ENCODE measurements around the gene DNAJC13. TPM values are rescaled to one million over a fixed set of nuclear protein-coding genes. Genes with fewer than 3 reads are reported as not detected.

Gene DNAJC13
- polyA plus RNA-seq, 1 experiment: 50.5 TPM

- no peak for TF ChIP-seq CTCF (IDR thresholded peaks at IDR 0.05; ENCODE audit: low read depth, low read length)
- Histone ChIP-seq H3K4me3 (ENCODE audit: low read depth, low read length) (no peak overlapping the region), H3K27ac (ENCODE audit: low read depth, low read length) (no peak overlapping the region), H3K9me3 (ENCODE audit: control insufficient read depth, insufficient read depth, low read length) (no peaks in the 10 kb centered on the region), H3K27me3 (ENCODE audit: control insufficient read depth, insufficient read depth, low read length) (no peaks in the 10 kb centered on the region)
- no peak for DNase-seq (ENCODE audit: low read depth, low spot score)
- CTCF ChIA-PET: interaction anchor here (1.4 kb wide), 1 partner anchor 33 kb away, joined by 8 read pairs; no protein-coding TSS in a partner anchor
- POLR2A ChIA-PET: no interaction called here
Observed at GRCh38 chr3:132569153-132569552, 151.9 kb downstream of the DNAJC13 start.

- ChIA-PET POLR2A (no interaction called here), CTCF (interaction anchor here (0.8 kb wide), 1 partner anchor 90 kb away, joined by 3 read pairs; the partner anchor contains the start of gene ACAD11)
- H3K27me3 ChIP-seq (ENCODE audit: control insufficient read depth, insufficient read depth, low read length): no peaks in the 10 kb centered on the region
- H3K4me3 ChIP-seq (ENCODE audit: low read depth, low read length): no peak overlapping the region
- TF ChIP-seq CTCF (IDR thresholded peaks at IDR 0.05; ENCODE audit: low read depth, low read length): no peak
- no peaks in the 10 kb centered on the region for H3K9me3 ChIP-seq (ENCODE audit: control insufficient read depth, insufficient read depth, low read length)
- no peak for DNase-seq (ENCODE audit: low read depth, low spot score)
- no peak overlapping the region for H3K27ac ChIP-seq (ENCODE audit: low read depth, low read length)
Observed at GRCh38 chr3:132569580-132569979, 152.3 kb downstream of the DNAJC13 start.

DNA sequence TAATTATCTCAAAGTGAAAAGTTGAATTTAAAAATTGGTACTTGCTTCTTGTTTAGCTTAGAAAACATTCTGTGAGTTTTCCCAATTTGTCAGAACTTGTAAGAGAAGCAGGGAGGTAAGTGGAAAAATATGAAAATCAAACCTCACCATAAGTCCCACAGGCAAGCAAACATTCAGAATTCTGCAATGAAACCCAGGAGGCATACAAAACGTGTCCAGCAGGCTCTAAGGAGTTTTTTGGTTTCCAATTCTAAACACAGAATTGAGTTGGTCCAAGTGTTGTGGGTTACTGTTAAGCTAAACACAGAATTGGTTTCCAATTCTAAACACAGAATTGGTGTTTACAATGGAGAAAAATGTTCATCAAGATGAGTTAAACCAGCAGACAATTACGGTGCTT is 152.7 kb downstream of the DNAJC13 start:
- H3K27me3 ChIP-seq (ENCODE audit: control insufficient read depth, insufficient read depth, low read length): no peaks in the 10 kb centered on the region
- DNase-seq (ENCODE audit: low read depth, low spot score): no peak
- ChIA-PET CTCF (interaction anchor here (0.8 kb wide), 1 partner anchor 89 kb away, joined by 3 read pairs; the partner anchor contains the start of gene ACAD11), POLR2A (no interaction called here)
- no peak overlapping the region for H3K27ac ChIP-seq (ENCODE audit: low read depth, low read length)
- no peak for TF ChIP-seq CTCF (IDR thresholded peaks at IDR 0.05; ENCODE audit: low read depth, low read length)
- no peak overlapping the region for H3K4me3 ChIP-seq (ENCODE audit: low read depth, low read length)
- H3K9me3 ChIP-seq (ENCODE audit: control insufficient read depth, insufficient read depth, low read length): no peaks in the 10 kb centered on the region

- H3K27me3 ChIP-seq (ENCODE audit: control insufficient read depth, insufficient read depth, low read length): no peaks in the 10 kb centered on the region
- H3K4me3 ChIP-seq (ENCODE audit: low read depth, low read length): no peak overlapping the region
- TF ChIP-seq CTCF (IDR thresholded peaks at IDR 0.05; ENCODE audit: low read depth, low read length): no peak
- no peaks in the 10 kb centered on the region for H3K9me3 ChIP-seq (ENCODE audit: control insufficient read depth, insufficient read depth, low read length)
- no peak for DNase-seq (ENCODE audit: low read depth, low spot score)
- ChIA-PET CTCF (no interaction called here), POLR2A (no interaction called here)
- no peak overlapping the region for H3K27ac ChIP-seq (ENCODE audit: low read depth, low read length)
Observed at GRCh38 chr3:132573797-132574211, 156.5 kb downstream of the DNAJC13 start.

DNA sequence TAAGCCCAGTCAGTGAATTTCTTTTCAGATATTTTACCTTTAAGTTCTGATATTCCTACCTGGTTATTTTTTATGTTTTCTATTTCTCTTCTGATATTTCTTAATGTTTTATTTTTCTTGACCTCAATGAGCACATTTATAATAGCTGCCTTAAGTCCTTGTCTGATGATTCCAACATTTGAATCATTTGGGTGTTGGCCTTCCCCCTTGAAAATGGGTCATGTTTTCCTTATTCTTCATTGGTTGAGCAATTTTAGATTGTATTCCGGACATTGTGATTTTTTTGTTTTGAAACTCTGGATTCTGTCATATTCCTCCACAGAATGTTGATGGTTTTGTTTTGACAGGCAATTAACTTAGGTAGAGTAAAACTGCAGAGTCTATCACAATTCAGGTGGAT is 170.1 kb downstream of the DNAJC13 start:
- H3K27ac ChIP-seq (ENCODE audit: low read depth, low read length): no peak overlapping the region
- no peak for TF ChIP-seq CTCF (IDR thresholded peaks at IDR 0.05; ENCODE audit: low read depth, low read length)
- DNase-seq (ENCODE audit: low read depth, low spot score): no peak
- no peaks in the 10 kb centered on the region for H3K9me3 ChIP-seq (ENCODE audit: control insufficient read depth, insufficient read depth, low read length)
- H3K27me3 ChIP-seq (ENCODE audit: control insufficient read depth, insufficient read depth, low read length): no peaks in the 10 kb centered on the region
- CTCF ChIA-PET: interaction anchor here (0.7 to 1.6 kb wide), 2 partner anchors 12 to 52 kb away, joined by 3 to 6 read pairs; no protein-coding TSS in a partner anchor
- POLR2A ChIA-PET: no interaction called here
- H3K4me3 ChIP-seq (ENCODE audit: low read depth, low read length): no peak overlapping the region

Other genes with a start within 250 kb of the DNAJC13 start
- gene ACP3, start 100.1 kb upstream of the DNAJC13 start, polyA plus RNA-seq (2011; rRNA removed): 0.71 and 1.9 TPM in 2 replicates
- gene ACKR4, start 179.8 kb downstream of the DNAJC13 start, polyA plus RNA-seq (2011; rRNA removed): 0.10 and 0.20 TPM in 2 replicates
- gene ACAD11, start 242.3 kb downstream of the DNAJC13 start, polyA plus RNA-seq (2011; rRNA removed): 21.9 and 23.3 TPM in 2 replicates
- 39.0 and 54.0 TPM in 2 replicates for gene UBA5, start 242.8 kb downstream of the DNAJC13 start, polyA plus RNA-seq (2011; rRNA removed)

Data from AG04450 (cell line).